SIG-M5 treated with dmso at 0.1 percent for 504 hours (cell line): ENCODE measurements around the gene PXYLP1.

ENCODE experiments used
- DNase-seq: peaks from one replicate; lab custom pipeline; 2025; ENCODE audit not compliant: unreplicated experiment; lab: John Stamatoyannopoulos, UW

The PXYLP1 gene

DNA sequence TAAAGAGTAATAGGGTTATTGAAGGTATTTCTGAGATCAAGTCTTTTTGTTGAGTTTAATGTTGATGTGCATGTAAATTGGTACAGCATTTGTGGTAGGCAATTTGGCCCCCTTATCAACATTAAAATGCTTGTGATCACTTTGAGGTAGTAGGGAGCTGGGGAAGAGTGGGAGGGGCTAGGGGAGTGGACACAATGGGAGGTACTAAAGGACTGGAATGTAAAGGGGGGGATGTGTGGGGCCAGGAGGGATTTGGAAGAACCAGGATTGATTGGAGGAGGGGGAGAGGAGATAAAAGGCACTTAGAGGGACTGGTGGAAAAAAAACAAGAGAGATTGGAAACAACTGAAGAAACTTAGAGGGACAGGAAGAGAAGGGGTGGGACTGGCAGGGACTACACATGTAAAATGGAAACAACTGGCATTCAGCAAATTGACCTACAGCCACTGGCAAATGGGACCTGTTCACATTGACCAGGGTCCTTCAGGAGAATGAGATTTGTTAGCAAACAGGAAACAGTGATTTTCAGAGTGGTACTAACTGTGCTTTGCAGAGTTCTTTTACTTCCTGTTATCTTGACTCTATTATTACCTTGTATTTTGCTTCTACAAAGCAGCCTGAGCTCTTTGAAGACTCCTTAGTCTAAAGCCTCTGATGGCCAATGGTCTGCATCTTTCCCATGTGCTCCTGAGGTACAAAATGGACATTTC, 88.9 kb downstream of the PXYLP1 start:
- DNase-seq, result no peak

DNA sequence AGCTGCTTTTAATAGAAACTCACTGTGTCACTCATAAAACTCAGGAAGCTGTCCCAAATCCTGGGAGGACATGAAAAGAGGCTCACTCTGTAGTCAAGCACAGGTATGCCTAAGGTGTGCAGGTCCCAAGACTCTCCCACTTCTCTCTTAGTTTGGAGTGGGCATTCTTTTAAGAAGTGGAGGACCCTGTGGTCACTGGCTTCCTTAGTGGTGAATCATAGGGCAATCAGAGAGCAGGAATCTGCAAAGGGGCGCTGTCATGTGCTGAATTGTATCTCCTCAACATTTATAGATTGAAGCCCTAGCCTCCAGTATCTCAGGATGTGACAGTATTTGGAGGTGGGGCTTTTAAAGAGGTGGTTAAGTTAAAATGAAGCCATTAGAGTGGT, 89.5 kb downstream of the PXYLP1 start:
- DNase-seq, result no peak

DNA sequence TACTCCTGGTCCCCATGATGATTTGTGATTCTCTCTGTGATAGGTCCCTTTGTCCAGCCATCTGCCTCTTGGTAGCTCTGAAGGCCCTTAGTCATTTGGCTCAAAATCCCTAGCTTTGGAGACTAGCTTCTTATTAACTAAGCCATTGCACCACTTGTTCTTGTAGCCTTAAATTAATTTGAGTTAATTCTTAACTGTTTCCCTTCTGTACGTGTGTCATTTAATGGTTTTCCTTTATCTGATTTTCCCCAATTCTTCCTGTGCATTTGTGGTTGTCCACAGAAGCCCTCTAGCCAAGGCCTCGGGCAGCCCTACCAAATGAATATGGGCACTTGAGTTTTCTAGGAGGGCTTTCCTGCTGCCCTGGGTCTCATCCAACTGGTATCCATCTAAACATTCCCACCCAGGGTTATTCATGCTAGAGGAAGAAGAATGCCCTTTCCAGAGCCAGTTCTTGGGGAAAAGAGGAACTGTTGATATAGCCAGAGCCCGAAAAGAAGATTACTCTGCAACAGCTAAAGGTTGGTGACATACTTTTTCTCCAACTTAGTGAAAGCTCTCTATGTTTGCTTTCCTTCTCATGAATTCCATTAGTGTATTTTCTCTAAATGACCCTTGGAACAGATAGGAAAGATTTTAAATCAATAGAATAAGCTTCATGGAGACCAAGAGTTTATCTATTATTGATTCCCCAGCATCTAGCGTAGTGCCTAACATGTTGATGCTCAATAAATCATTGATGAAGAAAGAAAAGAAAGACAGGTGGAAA, 92.5 kb downstream of the PXYLP1 start:
- no peak for DNase-seq

DNA sequence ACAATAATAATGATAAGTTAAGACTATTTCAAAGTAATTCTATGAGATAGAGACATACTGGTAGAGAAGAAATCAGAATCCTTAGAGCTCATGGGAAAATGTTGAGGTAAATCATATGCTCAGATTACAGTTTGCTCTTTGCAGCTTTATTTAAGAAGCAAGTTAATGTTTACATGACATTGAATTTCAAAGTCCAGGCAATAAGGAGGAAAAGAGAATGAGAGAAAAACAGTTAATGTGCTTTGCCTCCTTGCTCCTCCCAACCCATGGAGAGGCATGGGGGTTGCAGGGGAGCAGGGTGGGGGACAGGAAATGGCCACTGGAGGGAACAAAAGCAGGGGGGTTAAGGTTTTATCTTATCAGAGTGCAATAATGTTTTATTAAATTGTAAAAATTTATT, 94.5 kb downstream of the PXYLP1 start:
- DNase-seq, result no peak

DNA sequence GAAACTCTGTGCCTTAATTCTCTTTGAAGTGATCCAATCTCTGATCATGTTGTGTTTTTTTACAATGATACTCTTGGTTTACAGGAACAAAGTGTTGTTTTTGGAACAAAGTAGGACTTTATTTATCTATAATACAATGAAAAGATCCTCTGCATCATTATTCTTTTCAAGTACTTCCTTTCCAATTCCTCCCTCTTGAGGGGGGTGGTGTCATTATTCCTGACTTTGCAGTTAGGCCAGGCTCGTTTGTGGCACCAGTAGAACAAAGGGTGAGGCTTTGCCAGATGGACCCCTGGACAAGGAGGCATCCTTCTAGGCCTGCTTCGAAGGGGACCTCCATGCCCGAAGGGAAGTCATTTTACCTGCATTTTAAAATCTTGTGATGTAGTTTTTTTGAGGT, 95.0 kb downstream of the PXYLP1 start:
- no peak for DNase-seq

DNA sequence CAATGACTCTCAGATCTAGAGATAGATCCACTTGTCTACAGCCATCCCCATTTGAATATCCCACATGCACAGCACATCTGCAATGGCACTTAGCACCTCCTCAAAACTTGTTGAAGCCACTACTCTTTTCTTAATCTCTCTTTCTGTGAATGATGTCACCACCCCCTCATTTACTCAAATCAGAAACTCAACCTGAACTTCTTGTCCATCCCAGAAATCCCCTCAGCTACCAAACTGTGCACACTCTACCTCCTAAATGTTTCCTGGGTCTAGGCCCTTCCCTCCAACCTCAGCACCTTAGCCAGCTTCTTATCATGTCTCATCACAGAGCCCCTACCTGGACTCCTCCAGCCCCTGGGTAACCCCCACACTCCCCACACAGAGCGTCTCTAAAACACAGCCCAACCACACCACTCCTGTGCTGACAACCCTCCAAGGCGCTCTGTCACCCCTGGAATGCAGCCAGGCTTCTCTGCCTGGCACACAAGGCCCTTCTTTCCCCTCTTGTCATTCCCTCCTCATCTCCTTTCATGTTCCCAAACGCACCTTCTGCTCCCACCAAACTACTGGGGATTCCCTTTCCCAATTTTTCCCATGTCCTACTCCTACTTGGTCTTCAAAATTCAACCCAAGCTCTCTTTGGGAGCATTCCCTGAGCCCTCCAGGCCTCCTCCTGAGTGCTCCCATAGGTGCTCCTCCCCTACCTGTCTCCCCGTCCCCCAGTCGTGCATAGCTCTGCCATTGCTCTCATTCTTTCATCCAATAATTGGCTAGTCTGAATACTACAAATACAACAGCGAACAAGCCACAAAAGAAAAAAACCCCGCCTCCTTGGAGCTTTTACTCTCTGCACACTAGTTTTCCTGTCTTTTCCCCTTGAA, 96.9 kb downstream of the PXYLP1 start:
- DNase-seq, result no peak

DNA sequence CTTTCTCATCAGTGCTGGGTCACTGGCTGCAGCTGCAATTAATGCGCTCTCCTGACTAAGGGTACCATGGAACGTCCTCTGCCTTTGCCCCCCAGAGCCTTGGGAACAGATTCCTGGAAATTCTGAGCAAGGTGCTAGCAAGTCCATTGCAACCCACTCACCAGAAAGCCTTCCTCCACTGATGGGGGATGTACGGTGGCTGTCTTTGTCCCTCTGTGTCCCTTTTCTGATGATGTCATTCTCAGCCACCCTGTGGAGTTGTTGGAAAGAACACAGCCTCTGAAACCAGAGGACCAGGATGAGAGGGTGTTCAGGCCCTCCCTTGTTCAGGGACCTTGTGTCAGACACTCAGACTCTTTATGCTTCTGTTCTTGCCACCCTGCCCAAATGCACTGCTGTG, 98.6 kb downstream of the PXYLP1 start:
- DNase-seq, result no peak

DNA sequence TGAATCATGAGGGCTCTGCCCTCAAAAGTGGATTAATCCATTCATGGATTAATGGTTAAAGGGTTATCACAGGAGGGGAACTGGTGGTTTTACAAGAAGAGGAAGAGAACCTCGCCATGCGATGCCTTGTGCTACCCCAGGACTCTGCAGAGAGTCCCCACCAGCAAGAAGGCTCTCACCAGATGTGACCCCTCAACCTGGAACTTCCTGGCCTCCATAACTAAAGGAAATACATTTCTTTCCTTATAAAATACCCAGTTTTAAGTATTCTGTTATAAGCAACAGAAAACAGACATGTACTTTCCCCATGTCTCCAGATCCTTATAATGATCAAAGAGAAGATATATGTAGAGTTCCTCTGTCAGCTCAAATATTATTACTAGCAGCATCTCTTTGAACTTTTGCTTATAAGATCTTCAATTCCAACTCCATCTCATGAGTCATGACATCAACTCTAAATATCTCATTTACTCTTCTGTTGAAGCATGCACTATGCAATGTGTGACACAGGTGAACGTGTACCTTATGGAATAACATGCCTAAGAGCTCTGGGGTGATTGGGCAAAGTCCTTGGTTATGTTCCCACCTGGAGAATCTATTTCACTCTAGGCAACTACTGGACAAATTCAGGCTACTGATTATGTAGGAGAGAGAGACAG, 99.2 kb downstream of the PXYLP1 start:
- no peak for DNase-seq

DNA sequence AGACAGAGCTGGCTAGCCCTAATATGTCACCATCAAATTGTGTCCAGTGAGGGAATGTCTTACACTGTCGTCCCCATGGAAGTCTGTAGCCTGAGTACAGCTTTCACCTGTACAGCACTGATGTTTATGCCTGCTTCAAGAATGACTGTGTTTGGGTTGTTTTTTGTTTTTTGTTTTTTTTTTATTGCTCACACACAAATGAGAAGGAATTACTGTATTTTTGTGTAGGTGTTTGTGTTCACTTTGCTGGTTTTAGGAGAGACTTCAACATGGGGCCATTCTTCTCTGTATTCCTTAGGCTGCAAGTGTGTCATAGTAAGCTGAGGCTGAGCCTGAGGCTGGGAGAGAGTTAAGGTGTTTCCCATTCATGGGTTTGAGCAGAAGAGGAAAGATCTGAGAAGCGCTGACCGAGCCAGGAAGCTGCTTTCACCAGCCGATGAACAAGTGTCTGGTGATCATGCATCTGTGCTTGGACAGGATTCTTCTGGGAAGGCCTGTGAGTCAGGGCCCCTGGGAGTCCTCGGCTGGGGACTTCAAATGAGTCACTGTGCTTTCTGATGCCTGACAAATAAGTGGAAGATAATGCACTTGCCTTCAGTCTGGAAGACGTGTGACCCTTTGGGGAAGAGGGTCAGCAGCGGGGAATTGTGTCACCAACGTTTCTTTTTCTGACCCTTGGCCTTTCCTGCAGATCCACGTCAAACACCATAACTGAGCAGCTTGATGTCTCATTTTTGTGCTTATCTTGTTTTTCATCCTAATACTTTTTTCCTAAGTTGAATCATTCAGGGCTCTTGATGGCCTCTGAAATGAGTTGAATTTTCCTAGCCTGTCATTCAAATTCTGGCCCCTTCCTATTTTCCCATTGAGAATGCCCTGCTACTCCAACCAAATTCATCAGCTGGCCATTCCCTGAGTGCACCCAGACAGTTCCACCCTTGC, 100.0 kb downstream of the PXYLP1 start:
- DNase-seq, result no peak

DNA sequence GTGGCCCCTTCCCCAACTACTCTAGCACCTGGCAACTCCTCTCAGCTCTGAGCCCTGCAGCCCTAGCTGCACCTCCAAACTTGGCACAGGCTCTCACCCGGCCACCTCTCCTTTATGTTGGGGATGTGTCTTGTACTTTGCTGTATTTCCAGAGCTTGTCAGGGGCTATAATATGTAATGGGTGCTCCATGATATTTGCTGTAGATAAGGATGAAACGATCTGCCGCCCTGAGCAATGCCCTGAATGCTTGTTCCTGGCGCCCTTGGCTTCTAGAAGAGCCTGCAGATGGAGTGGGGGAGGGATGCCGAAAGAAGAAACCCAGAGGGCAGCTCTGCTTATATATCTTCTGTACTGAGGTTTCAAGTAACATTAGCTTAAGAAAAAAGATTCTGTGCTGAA, 100.8 kb downstream of the PXYLP1 start:
- DNase-seq, result no peak

DNA sequence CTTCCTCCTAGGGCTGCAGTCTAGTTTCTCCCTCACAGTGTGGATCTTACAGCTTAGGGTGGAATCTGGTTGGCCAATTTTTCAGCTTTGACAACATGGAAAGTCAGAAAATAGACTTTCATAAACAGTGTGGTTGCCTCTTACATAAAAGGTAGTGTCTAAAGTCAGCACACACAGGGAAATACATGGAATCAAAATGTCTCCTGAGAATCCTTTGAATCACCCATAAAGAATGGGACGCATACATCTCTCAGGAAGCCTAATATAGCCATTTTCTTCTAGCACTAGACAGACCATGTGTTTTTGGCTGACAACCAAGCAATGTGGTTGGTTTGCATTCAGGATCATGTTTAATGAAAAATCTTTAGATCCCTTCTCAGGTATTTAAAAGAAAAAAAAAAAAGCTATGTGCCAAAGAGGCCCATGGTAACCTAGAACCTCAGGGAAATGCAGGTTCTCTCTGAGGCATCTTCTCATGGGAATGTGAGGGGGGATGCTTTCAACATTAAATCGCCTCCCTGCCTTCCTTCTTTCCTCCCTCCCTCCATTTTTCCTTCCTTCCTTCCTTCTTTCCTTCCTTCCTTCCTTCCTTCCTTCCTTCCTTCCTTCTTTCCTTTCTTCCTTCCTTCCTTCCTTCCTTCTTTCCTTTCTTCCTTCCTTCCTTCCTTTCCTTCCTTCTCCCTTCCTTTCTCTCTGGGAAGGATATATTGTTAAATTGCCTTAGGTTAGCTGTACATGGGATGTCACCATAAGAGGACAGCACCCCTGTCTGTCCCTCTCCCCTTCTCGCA, 102.4 kb downstream of the PXYLP1 start:
- no peak for DNase-seq

DNA sequence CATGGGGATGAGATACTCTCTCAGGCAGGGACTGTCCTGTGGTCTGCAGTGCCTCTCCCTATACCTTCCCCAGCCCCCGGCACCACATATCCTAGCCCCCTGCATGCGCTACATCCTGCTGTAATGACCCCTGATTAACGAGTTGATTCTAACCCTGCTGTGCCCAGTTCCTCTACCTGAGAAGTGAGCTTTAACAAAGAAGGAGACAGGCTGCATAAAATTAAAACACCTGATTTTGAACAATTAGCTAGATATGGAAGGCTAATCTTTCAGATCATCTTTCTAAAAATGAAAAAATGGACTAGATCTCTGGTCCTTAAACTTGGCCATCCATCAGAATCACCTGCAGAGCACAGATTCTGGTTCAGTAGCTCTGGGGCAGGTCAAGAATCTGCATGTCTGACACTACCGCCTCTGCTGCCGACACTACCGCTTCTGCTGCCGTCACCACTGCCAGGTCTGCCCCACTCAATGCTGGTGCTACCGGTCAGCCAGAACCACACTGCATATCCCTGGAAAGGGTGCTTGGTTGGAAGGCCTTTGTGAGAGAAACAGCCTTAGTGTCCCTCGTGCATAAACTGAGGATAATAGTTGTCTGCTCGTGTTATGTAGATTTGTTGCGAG, 103.1 kb downstream of the PXYLP1 start:
- no peak for DNase-seq

DNA sequence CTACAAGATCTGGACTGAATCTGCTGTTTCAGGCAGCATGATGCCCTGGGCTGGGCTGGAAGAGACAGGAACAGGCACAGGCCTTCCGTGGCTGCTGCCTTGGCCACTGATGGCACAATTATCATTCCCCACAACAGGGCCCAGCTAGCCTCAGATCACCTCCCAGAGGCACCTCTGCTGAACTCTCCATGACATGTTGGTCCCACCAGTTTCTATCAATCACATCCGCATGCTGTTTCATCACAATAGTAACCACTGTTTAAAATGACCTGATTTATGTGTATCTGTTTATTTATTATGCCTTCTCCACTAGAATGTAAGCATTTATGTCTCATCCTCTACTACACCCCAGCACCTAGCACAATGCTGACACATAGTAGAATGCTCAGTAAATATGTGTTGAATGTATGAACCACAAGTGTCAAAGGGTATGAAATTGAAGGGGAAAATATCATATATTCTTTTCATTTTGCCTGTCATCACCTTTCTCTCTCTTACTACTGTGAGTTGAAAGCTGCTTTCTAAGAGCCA, 104.0 kb downstream of the PXYLP1 start:
- DNase-seq, result no peak

DNA sequence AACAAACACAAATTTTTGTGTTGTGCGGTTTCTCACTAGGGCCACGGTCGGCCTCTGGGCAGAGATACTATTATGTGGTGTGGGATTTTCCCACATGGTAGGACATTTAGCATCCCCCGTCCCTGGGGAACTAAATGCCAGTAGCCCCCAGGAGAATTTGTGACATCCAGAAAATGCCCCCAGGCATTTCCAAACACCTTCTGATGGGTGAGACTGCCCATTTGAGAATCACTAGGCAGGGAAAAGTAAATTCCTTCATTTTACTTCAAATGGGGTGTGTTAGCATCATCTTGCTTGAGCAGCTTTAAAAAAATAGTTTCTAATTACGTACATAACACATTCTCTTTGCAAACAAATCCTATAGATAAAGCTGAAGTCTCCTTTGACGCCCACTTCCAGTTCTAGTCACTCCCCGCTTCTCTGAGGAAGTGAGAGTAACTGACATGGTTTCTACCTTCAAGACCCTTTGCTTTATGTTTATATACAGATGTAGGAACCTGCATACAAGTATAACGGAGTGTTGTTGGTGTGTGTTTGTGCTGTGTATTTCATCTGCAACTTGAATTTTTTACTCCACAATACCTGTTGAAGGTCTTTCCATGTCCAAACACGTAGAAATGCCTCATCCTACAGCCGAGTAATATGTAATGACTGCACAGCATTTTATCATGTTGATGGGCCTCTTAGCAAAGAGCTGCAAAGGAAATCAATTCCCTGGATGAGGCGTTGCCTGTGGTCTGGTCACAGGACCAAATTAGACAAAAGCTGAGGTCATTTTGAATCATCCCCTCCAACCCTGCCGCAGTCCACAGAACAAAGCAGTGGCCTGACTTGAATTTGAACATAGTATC, 105.3 kb downstream of the PXYLP1 start:
- DNase-seq, result peak; percentile 75

DNA sequence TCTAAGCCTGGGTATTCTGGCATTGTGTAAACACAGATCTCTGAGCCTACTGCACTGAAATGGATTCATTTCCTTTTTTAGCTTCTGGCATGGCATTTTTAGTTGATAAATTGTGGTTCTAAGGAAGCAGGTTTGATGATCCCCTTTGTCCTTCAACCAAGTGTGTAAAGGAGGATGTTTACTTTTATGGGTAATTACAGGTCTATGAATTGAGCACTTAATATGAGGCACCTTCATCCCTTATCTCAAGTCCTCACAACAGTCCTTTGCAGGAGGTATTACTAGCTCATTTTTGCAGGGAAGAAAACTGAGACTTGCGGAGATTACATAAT, 105.9 kb downstream of the PXYLP1 start:
- DNase-seq, result no peak

DNA sequence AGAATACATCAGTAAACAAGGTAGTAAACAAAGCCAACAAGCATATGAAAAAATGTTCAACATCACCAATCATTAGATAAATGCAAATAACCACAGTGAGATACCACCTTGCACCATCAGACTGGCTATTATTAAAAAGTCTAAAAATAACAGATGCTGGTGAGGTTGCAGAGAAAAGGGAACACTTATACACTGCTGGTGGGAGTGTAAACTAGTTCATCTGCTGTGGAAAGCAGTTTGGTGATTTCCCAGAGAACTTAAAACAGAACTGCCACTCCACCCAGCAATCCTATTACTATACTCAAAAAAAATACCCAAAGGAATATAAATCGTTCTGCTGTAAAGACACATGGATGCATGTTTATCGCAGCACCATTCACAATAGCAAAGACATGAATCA, 106.4 kb downstream of the PXYLP1 start:
- no peak for DNase-seq

DNA sequence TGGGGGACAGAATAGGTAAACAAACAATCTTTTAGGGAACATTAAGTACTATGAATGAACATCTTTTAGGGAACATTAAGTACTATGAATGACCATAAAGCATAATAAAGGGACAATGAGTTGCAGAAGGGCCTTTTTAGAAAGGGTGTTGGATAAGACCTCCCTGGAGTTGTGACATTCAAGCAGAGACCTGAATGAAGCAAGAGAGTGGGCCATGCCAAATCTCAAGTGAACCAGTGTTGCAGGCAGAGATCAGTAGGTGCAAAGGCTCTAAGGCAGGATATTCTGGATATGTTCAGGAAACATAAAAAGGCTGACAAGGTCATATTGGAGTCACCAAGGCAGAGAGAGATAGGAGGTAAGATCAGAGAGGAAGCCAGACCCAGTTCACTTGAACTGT, 107.3 kb downstream of the PXYLP1 start:
- DNase-seq, result no peak

DNA sequence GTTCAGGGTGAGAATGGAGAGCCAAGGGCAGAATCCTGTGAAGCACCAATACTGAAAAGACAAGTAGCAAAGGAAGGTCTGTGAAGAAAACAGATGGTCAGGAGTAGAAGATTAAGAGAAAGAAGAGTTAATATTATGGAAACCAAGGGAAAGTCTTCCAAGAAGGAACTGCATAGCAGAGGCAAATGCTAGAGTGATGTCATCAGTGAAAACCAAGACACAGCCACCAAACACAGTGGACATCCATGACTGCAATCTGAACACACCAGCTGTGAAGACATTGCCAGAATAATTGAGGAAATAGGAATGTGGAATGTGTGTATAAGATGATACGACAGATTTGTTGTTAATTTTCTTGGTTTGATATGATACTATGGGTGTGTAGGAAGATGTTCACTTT, 109.9 kb downstream of the PXYLP1 start:
- no peak for DNase-seq
